Hepatocyte (in vitro differentiated cells): ENCODE data around the gene NAA80.

Source experiments
- EZH2 ChIP-seq: fragments of 200-600 bp; sonication (generic); IDR thresholded peaks from 2 replicates; pipeline ENCODE4 v1.6.1; 2016; ENCODE audit warnings: antibody characterized with exemption, mild to moderate bottlenecking, borderline replicate concordance
- TF ChIP-seq, protein P1 (sequence below): fragments of 200-600 bp; sonication (generic); IDR thresholded peaks from 2 replicates; pipeline ENCODE4 v1.5.1; 2016; ENCODE audit warnings: antibody characterized with exemption, mild to moderate bottlenecking; ENCODE audit not compliant: poor library complexity

DNA sequence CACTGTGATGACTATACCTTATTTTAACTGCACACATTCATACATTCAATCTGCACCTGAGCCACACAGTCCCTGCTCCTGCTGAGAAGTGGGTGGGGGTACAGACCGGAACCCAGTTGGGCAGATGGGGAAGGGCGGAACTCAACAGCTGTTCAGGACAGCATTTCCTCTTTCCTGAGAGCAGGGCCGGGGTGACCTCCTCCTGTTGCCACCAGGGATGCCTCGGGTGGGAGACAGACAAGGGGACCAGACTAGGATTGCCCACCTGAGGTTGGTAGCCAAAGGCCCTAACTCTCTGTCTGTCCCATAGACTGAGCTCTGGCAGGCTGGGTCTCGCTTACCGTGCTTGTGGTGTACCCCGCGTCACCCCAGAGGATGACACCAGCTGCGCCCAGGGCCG lies 19.4 kb upstream of the NAA80 start:
- TF ChIP-seq, protein P1, sequence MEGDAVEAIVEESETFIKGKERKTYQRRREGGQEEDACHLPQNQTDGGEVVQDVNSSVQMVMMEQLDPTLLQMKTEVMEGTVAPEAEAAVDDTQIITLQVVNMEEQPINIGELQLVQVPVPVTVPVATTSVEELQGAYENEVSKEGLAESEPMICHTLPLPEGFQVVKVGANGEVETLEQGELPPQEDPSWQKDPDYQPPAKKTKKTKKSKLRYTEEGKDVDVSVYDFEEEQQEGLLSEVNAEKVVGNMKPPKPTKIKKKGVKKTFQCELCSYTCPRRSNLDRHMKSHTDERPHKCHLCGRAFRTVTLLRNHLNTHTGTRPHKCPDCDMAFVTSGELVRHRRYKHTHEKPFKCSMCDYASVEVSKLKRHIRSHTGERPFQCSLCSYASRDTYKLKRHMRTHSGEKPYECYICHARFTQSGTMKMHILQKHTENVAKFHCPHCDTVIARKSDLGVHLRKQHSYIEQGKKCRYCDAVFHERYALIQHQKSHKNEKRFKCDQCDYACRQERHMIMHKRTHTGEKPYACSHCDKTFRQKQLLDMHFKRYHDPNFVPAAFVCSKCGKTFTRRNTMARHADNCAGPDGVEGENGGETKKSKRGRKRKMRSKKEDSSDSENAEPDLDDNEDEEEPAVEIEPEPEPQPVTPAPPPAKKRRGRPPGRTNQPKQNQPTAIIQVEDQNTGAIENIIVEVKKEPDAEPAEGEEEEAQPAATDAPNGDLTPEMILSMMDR, result no peak
- no peak for TF ChIP-seq EZH2
